ENCODE data around the gene APBA2.

Gene APBA2

DNA sequence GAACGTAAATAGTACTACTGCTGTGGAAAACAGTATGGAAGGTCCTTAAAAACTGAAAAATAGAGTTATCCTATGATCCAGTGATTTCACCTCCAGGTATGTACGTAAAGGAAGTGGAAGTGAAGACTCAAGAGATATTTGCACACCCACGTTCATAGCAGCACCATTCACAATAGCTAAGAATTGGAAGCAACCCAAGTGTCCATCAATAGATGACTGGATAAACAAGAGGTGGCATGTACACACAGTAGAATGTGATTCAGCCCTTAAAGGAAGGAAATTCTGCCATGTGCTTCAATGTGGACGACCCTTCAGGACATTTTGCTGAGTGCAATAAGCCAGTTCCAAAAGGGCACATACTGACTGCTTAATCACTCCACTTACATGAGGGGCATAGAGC is 188.3 kb downstream of the APBA2 start:
- H3K4me1 Mint-ChIP-seq: peaks cover 7% of the 10 kb centered on the region

GRCh38 chr15:29078541-29078940 is 192.8 kb downstream of the APBA2 start:
- Mint-ChIP-seq H3K4me1 (no peaks in the 10 kb centered on the region), H3K27me3 (ENCODE audit: low read depth) (peaks cover 6% of the 10 kb centered on the region), H3K36me3 (ENCODE audit: low read depth) (peaks cover 7% of the 10 kb centered on the region), H3K27ac (no peak overlapping the region), H3K4me3 (no peak overlapping the region), H3K9me3 (no peaks in the 10 kb centered on the region)
- no peak for TF ChIP-seq CTCF (IDR thresholded peaks at IDR 0.05; ENCODE audit: unreplicated experiment in 3 of 3)

More for the DNA sequence above, 188.3 kb downstream of the APBA2 start:
- no peaks in the 10 kb centered on the region for H3K9me3 Mint-ChIP-seq
- H3K27me3 Mint-ChIP-seq (ENCODE audit: low read depth): peaks cover 6% of the 10 kb centered on the region
- TF ChIP-seq CTCF (IDR thresholded peaks at IDR 0.05; ENCODE audit: unreplicated experiment in 3 of 3): no peak
- H3K36me3 Mint-ChIP-seq (ENCODE audit: low read depth): peaks cover 7% of the 10 kb centered on the region
- no peak overlapping the region for H3K4me3 Mint-ChIP-seq
- no peak overlapping the region for H3K27ac Mint-ChIP-seq

- no peaks in the 10 kb centered on the region for H3K9me3 Mint-ChIP-seq
- no peaks in the 10 kb centered on the region for H3K4me1 Mint-ChIP-seq
- TF ChIP-seq CTCF (IDR thresholded peaks at IDR 0.05; ENCODE audit: unreplicated experiment in 3 of 3): no peak
- no peak overlapping the region for H3K4me3 Mint-ChIP-seq
- H3K27me3 Mint-ChIP-seq (ENCODE audit: low read depth): peaks cover 6% of the 10 kb centered on the region
- H3K27ac Mint-ChIP-seq: no peak overlapping the region
- peaks cover 8% of the 10 kb centered on the region for H3K36me3 Mint-ChIP-seq (ENCODE audit: low read depth)
Measured at GRCh38 chr15:29079479-29079878, 193.7 kb downstream of the APBA2 start.

DNA sequence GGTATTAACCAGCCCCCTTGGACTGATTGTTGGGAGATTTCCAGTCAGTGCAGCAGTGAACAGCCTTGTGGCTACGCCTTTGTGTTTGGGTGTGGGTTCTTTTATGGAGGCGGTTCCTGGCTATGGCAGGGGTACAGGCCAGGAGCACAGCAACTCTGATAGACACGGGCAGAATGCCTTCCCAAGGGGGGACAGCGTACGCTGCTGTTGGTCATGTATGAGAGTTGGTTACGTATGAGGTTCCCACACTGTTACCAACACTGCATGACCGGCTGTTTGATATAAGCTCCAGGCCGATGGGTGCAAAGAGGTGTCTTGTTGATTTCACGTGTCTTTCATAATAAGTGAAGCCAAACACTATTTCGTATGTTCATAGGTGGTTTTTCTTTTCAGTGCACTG is 196.0 kb downstream of the APBA2 start:
- Mint-ChIP-seq H3K4me1 (no peaks in the 10 kb centered on the region), H3K36me3 (ENCODE audit: low read depth) (peaks cover 14% of the 10 kb centered on the region), H3K27me3 (ENCODE audit: low read depth) (peaks cover 6% of the 10 kb centered on the region), H3K27ac (no peak overlapping the region), H3K4me3 (no peak overlapping the region), H3K9me3 (peaks cover 9% of the 10 kb centered on the region)
- TF ChIP-seq CTCF (IDR thresholded peaks at IDR 0.05; ENCODE audit: unreplicated experiment in 3 of 3): no peak

DNA sequence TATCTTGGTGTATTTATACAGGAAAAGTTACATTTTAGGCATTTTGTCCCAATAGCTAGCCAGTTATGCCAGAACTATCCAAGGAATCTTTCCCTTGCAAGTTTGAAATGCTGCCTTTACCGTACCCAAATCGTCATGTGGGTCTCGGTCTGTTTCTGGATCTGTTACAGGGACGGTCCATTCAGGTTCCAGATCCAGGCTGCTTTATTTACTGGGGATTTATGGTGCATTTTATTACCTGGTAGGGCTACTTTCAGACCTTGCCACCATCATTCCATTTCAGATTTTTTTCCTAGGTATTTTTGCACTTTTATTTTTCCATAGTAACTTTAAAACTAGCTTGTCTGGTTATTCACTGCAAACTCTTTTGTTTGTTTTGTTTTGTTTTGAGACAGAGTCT is 197.4 kb downstream of the APBA2 start:
- no peak for TF ChIP-seq CTCF (IDR thresholded peaks at IDR 0.05; ENCODE audit: unreplicated experiment in 3 of 3)
- Mint-ChIP-seq H3K4me1 (no peaks in the 10 kb centered on the region), H3K27ac (no peak overlapping the region), H3K9me3 (peaks cover 9% of the 10 kb centered on the region), H3K27me3 (ENCODE audit: low read depth) (peaks cover 3% of the 10 kb centered on the region), H3K36me3 (ENCODE audit: low read depth) (peaks cover 9% of the 10 kb centered on the region), H3K4me3 (no peak overlapping the region)

GRCh38 chr15:29083858-29084257 is 198.1 kb downstream of the APBA2 start:
- no peaks in the 10 kb centered on the region for H3K4me1 Mint-ChIP-seq
- H3K4me3 Mint-ChIP-seq: no peak overlapping the region
- no peak for TF ChIP-seq CTCF (IDR thresholded peaks at IDR 0.05; ENCODE audit: unreplicated experiment in 3 of 3)
- peaks cover under 1% of the 10 kb centered on the region for H3K27me3 Mint-ChIP-seq (ENCODE audit: low read depth)
- H3K36me3 Mint-ChIP-seq (ENCODE audit: low read depth): peaks cover 9% of the 10 kb centered on the region
- H3K9me3 Mint-ChIP-seq: peaks cover 9% of the 10 kb centered on the region
- no peak overlapping the region for H3K27ac Mint-ChIP-seq
